ENCODE measurements around the gene PNPLA4. TPM values are rescaled to one million over a fixed set of nuclear protein-coding genes. Genes with fewer than 3 reads are reported as not detected.

Gene PNPLA4
- total and polyA plus RNA-seq, 3 experiments from 2014 or later = 8.5 to 14.0 (median 10.0) TPM

GRCh38 chrX:7908821-7909220 lies 18.4 kb downstream of the PNPLA4 start:
- H3K27me3 ChIP-seq (ENCODE audit: insufficient read depth, low read length, poor library complexity, severe bottlenecking) = no peaks in the 10 kb centered on the region
- no peaks in the 10 kb centered on the region for H3K9me3 Mint-ChIP-seq
- no peaks in the 10 kb centered on the region for H3K36me3 ChIP-seq (ENCODE audit: insufficient read depth, low read length)
- no peak for DNase-seq
- no peaks in the 10 kb centered on the region for H3K4me1 ChIP-seq (ENCODE audit: insufficient read depth, low read length)
- POLR2A ChIA-PET = no interaction called here
- no peak overlapping the region for H3K4me3 ChIP-seq (ENCODE audit: low read length)
- H3K9me3 ChIP-seq (ENCODE audit: low read length) = no peaks in the 10 kb centered on the region
- CTCF ChIA-PET = no interaction called here
- peaks cover 14 to 49% (median 21%) of the 10 kb centered on the region in 3 donors for H3K36me3 Mint-ChIP-seq
- H3K27ac Mint-ChIP-seq = no peak overlapping the region
- no peaks in the 10 kb centered on the region for H3K4me1 Mint-ChIP-seq
- no peak overlapping the region for H3K4me3 Mint-ChIP-seq
- H3K27ac ChIP-seq (ENCODE audit: low read depth, low read length) = no peak overlapping the region
- H3K27me3 Mint-ChIP-seq = no peaks in the 10 kb centered on the region

GRCh38 chrX:7904562-7904961 lies 22.7 kb downstream of the PNPLA4 start:
- Histone ChIP-seq H3K27me3 (ENCODE audit: insufficient read depth, low read length, poor library complexity, severe bottlenecking) (no peaks in the 10 kb centered on the region), H3K27ac (ENCODE audit: low read depth, low read length) (no peak overlapping the region), H3K4me1 (ENCODE audit: insufficient read depth, low read length) (no peaks in the 10 kb centered on the region), H3K36me3 (ENCODE audit: insufficient read depth, low read length) (no peaks in the 10 kb centered on the region), H3K4me3 (ENCODE audit: low read length) (no peak overlapping the region), H3K9me3 (ENCODE audit: low read length) (no peaks in the 10 kb centered on the region)
- Mint-ChIP-seq H3K27ac (no peak overlapping the region), H3K4me3 (no peak overlapping the region), H3K4me1 (no peaks in the 10 kb centered on the region), H3K9me3 (no peaks in the 10 kb centered on the region), H3K36me3 (peaks cover 22 to 57% (median 36%) of the 10 kb centered on the region in 3 donors), H3K27me3 (no peaks in the 10 kb centered on the region)
- no peak for DNase-seq
- CTCF ChIA-PET = no interaction called here
- POLR2A ChIA-PET = no interaction called here

DNA sequence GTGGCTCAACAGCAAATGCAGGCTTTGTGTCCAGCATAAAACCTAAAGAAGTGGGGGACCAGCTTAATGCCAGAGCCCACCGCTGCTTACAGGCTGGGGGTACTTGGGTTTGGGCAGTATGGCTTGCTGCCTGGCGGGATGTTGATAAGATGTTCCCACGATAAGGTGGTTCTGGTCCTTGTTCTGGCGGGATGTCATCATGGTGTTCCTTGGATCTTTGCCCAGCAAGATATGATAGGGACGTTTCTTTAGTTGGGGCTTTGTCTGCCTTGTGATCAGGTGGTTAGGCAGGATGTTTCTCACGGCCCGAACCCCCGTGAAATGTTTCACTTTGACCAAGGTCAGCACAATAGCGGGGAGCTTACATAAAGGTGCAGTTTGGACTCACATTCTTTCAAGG lies 35.3 kb downstream of the PNPLA4 start:
- Mint-ChIP-seq H3K36me3 (peaks cover 2 to 5% (median 3%) of the 10 kb centered on the region in 3 donors), H3K9me3 (peaks cover 0 to 2% (median 0%) of the 10 kb centered on the region in 5 donors), H3K4me3 (no peak overlapping the region), H3K27ac (no peak overlapping the region), H3K4me1 (peaks cover 3 to 9% (median 6%) of the 10 kb centered on the region in 3 donors), H3K27me3 (no peaks in the 10 kb centered on the region)
- no peak overlapping the region for H3K27ac ChIP-seq (ENCODE audit: low read depth, low read length)
- H3K36me3 ChIP-seq (ENCODE audit: insufficient read depth, low read length) = no peaks in the 10 kb centered on the region
- H3K27me3 ChIP-seq (ENCODE audit: insufficient read depth, low read length, poor library complexity, severe bottlenecking) = no peaks in the 10 kb centered on the region
- H3K4me3 ChIP-seq (ENCODE audit: low read length) = no peak overlapping the region
- no peaks in the 10 kb centered on the region for H3K9me3 ChIP-seq (ENCODE audit: low read length)
- no peak for DNase-seq
- POLR2A ChIA-PET = no interaction called here
- CTCF ChIA-PET = no interaction called here
- H3K4me1 ChIP-seq (ENCODE audit: insufficient read depth, low read length) = no peaks in the 10 kb centered on the region

DNA sequence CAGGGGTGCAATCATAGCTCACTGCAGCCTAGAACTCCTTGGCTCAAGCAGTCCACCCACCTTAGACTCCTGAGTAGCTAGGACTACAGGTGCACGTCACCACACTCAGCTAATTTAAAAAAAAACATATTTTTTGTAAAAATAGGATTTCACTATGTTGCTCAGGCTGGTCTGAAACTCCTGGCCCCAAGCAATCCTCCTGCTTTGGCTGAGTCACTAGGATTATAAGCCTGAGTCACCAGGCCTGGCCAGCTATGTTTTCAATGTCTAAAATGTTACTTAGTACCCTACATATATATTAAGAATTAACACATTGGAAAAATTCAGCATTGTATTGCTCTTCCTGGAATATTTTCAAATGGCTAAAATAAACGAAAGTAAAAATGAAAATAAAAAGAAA lies 37.5 kb downstream of the PNPLA4 start:
- Mint-ChIP-seq H3K9me3 (peaks cover 0 to 2% (median 0%) of the 10 kb centered on the region in 5 donors), H3K4me1 (peaks cover 3 to 9% (median 6%) of the 10 kb centered on the region in 3 donors), H3K4me3 (no peak overlapping the region), H3K36me3 (peaks cover 0 to 3% (median 0%) of the 10 kb centered on the region in 3 donors), H3K27me3 (peaks cover 0 to 4% of the 10 kb centered on the region in 2 donors), H3K27ac (no peak overlapping the region)
- H3K27ac ChIP-seq (ENCODE audit: low read depth, low read length) = no peak overlapping the region
- H3K4me1 ChIP-seq (ENCODE audit: insufficient read depth, low read length) = no peaks in the 10 kb centered on the region
- no peaks in the 10 kb centered on the region for H3K36me3 ChIP-seq (ENCODE audit: insufficient read depth, low read length)
- H3K9me3 ChIP-seq (ENCODE audit: low read length) = no peaks in the 10 kb centered on the region
- POLR2A ChIA-PET = no interaction called here
- H3K4me3 ChIP-seq (ENCODE audit: low read length) = no peak overlapping the region
- CTCF ChIA-PET = no interaction called here
- DNase-seq = no peak
- no peaks in the 10 kb centered on the region for H3K27me3 ChIP-seq (ENCODE audit: insufficient read depth, low read length, poor library complexity, severe bottlenecking)

DNA sequence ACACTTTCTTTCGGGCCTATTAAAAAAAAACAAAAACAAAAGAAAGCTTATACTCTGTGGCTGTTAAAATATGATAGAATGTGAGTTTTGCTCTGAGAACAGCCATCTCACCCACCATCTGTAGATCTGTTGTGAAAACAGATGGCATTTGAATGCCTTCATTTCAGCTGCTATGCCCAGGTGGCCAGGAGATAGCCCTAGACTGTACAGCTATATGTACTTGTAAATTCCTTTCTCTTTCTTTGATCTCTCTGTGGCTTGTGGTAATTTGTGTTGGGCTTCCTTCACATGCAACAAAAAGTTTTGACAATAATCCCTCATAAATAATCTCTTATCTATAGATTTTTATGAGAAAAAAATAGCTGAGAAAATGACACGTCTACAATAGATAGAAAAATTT lies 38.1 kb downstream of the PNPLA4 start:
- Mint-ChIP-seq H3K27me3 (peaks cover 0 to 4% of the 10 kb centered on the region in 2 donors), H3K36me3 (peaks cover 0 to 3% (median 0%) of the 10 kb centered on the region in 3 donors), H3K4me1 (peaks cover 3 to 9% (median 6%) of the 10 kb centered on the region in 3 donors), H3K27ac (no peak overlapping the region), H3K9me3 (peaks cover 0 to 2% (median 0%) of the 10 kb centered on the region in 5 donors), H3K4me3 (no peak overlapping the region)
- Histone ChIP-seq H3K9me3 (ENCODE audit: low read length) (no peaks in the 10 kb centered on the region), H3K4me1 (ENCODE audit: insufficient read depth, low read length) (no peaks in the 10 kb centered on the region), H3K36me3 (ENCODE audit: insufficient read depth, low read length) (no peaks in the 10 kb centered on the region), H3K27me3 (ENCODE audit: insufficient read depth, low read length, poor library complexity, severe bottlenecking) (no peaks in the 10 kb centered on the region), H3K27ac (ENCODE audit: low read depth, low read length) (no peak overlapping the region), H3K4me3 (ENCODE audit: low read length) (no peak overlapping the region)
- no peak for DNase-seq
- ChIA-PET CTCF (no interaction called here), POLR2A (no interaction called here)

DNA sequence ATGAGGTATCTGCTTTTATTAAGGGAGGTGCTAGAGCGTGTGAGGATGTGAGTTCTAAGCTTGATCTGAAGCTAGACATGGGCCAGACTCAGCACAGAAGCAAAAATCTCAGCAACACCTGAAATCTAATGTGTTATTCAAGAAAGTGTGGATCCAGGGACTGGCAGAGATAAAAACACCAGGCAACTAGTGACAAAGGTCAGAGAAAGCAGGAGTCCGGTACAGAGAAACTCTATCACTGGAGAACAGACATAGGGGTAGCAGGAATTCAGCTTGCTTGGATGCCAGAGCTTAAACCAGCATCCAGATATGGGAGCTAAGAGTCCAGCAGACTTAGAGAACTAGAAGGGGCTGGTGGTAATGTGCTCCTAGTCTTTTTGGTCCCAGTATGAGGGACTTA lies 50.3 kb downstream of the PNPLA4 start:
- POLR2A ChIA-PET = no interaction called here
- CTCF ChIA-PET = no interaction called here
- no peaks in the 10 kb centered on the region for H3K9me3 ChIP-seq (ENCODE audit: low read length)
- Mint-ChIP-seq H3K4me1 (no peaks in the 10 kb centered on the region), H3K36me3 (no peaks in the 10 kb centered on the region), H3K9me3 (no peaks in the 10 kb centered on the region), H3K27ac (no peak overlapping the region), H3K27me3 (peaks cover 0 to 2% of the 10 kb centered on the region in 2 donors), H3K4me3 (no peak overlapping the region)
- H3K4me1 ChIP-seq (ENCODE audit: insufficient read depth, low read length) = no peaks in the 10 kb centered on the region
- no peak for DNase-seq
- no peaks in the 10 kb centered on the region for H3K27me3 ChIP-seq (ENCODE audit: insufficient read depth, low read length, poor library complexity, severe bottlenecking)
- H3K36me3 ChIP-seq (ENCODE audit: insufficient read depth, low read length) = no peaks in the 10 kb centered on the region
- no peak overlapping the region for H3K4me3 ChIP-seq (ENCODE audit: low read length)
- no peak overlapping the region for H3K27ac ChIP-seq (ENCODE audit: low read depth, low read length)

DNA sequence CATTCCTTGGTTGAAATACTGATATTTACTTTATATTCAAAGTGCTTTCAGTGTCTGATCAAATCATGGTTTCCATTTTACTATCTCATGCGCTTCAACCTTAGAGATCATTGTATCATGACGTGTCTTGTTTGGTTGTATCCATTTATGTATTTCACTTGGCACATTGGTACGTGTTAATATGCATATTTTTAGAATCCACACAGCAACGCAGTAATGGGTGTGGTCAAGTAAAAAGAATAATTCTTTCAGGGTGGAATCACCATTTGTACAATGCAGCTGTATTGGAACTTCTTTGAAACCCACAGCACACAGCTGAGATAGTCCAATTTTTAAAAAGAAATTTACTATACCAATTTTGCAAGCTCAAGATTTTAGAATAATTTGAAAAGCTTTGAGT lies 55.2 kb downstream of the PNPLA4 start:
- no peaks in the 10 kb centered on the region for H3K9me3 ChIP-seq (ENCODE audit: low read length)
- CTCF ChIA-PET = no interaction called here
- peaks cover 0 to 2% (median 0%) of the 10 kb centered on the region in 5 donors for H3K9me3 Mint-ChIP-seq

DNA sequence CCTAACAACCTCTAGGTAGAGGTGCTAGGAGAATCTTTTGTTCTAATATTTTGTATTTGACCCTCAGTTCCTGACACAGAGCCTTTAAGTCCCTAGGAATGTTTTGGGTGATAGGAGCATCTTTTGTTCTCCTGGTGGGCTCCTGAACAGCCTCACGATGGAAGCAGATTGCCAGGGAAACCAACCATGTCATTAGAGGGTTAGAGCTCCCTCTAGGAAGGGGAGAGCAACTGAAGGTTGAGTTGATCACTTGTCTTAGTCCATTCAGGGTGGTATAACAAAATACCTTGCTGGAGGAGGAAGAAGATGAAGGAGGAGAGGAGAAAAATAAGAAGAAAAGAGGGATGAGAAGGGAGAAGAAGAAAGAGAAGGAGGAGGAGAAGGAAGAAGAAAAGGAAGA lies 75.0 kb downstream of the PNPLA4 start:
- H3K36me3 ChIP-seq (ENCODE audit: insufficient read depth, low read length) = no peaks in the 10 kb centered on the region
- peaks cover 0 to 3% (median 0%) of the 10 kb centered on the region in 5 donors for H3K9me3 Mint-ChIP-seq
- H3K27me3 Mint-ChIP-seq = peaks cover 0 to 6% of the 10 kb centered on the region in 2 donors

More for the DNA sequence above, 55.2 kb downstream of the PNPLA4 start:
- H3K36me3 ChIP-seq (ENCODE audit: insufficient read depth, low read length) = no peaks in the 10 kb centered on the region
- no peaks in the 10 kb centered on the region for H3K4me1 ChIP-seq (ENCODE audit: insufficient read depth, low read length)
- H3K27ac Mint-ChIP-seq = no peak overlapping the region
- no peak overlapping the region for H3K4me3 ChIP-seq (ENCODE audit: low read length)
- DNase-seq = no peak
- H3K27me3 ChIP-seq (ENCODE audit: insufficient read depth, low read length, poor library complexity, severe bottlenecking) = no peaks in the 10 kb centered on the region
- no peak overlapping the region for H3K4me3 Mint-ChIP-seq
- H3K27me3 Mint-ChIP-seq = peaks cover 0 to 2% of the 10 kb centered on the region in 2 donors
- H3K36me3 Mint-ChIP-seq = no peaks in the 10 kb centered on the region
- POLR2A ChIA-PET = no interaction called here
- H3K27ac ChIP-seq (ENCODE audit: low read depth, low read length) = no peak overlapping the region
- no peaks in the 10 kb centered on the region for H3K4me1 Mint-ChIP-seq

More for the DNA sequence above, 75.0 kb downstream of the PNPLA4 start:
- Histone ChIP-seq H3K27me3 (ENCODE audit: insufficient read depth, low read length, poor library complexity, severe bottlenecking) (no peaks in the 10 kb centered on the region), H3K4me3 (ENCODE audit: low read length) (no peak overlapping the region), H3K9me3 (ENCODE audit: low read length) (no peaks in the 10 kb centered on the region), H3K27ac (ENCODE audit: low read depth, low read length) (no peak overlapping the region), H3K4me1 (ENCODE audit: insufficient read depth, low read length) (no peaks in the 10 kb centered on the region)
- no peak for DNase-seq
- ChIA-PET POLR2A (no interaction called here), CTCF (no interaction called here)
- H3K27ac Mint-ChIP-seq = no peak overlapping the region
- no peaks in the 10 kb centered on the region for H3K4me1 Mint-ChIP-seq
- H3K4me3 Mint-ChIP-seq = no peak overlapping the region
- H3K36me3 Mint-ChIP-seq = no peaks in the 10 kb centered on the region
